ENCODE measurements around the gene VSIG4.

- TF ChIP-seq EZH2phosphoT487 (IDR thresholded peaks at IDR 0.05; ENCODE audit: insufficient read depth, low read depth): no peak
- TF ChIP-seq EZH2 (IDR thresholded peaks at IDR 0.05; ENCODE audit: insufficient read depth, poor library complexity, severe bottlenecking): no peak
Measured at GRCh38 chrX:66045894-66046293, 6.0 kb upstream of the VSIG4 start.

Measured in GM23248 (cell line).